HEK293 (cell line): ENCODE results near the gene HK3.
A peak's percentile ranks its signal among the peaks of the same experiment; 100 is the strongest.

Source experiments
- CTCF ChIA-PET: fragments of 350-600 bp; formaldehyde crosslinking; extraction: SDS; loops from one replicate; lab custom pipeline; 2021; ENCODE audit warnings: antibody characterized with exemption; lab: Yijun Ruan, JAX
- POLR2A ChIA-PET: fragments of 300-600 bp; formaldehyde crosslinking; extraction: SDS; loops from one replicate; lab custom pipeline; 2020; ENCODE audit warnings: antibody characterized with exemption, inconsistent platforms; lab: Yijun Ruan, JAX
- H3K27ac ChIP-seq: fragments of 200-500 bp; sonication (Bioruptor generic); 2 replicates; pipeline ENCODE4 v1.5.1; 2014; ENCODE audit warnings: low read depth, low read length, control low read depth, inconsistent platforms; ENCODE audit errors: extremely low read depth
- H3K36me3 ChIP-seq, 2 experiments: fragments of 200-500 bp in 1 of 2; sonication (Bioruptor generic) in 1 of 2; 1 replicate in 1 of 2; 2 replicates in 1 of 2; pipeline ENCODE4 v1.5.1; 2014 to 2017; ENCODE audit warnings: inconsistent platforms in 2 of 2, low read length in 2 of 2; ENCODE audit not compliant: control insufficient read depth in 2 of 2, insufficient read depth in 1 of 2
- H3K4me1 ChIP-seq: fragments of 200-500 bp; sonication (Bioruptor generic); 2 replicates; pipeline ENCODE4 v1.5.1; 2014; ENCODE audit warnings: mild to moderate bottlenecking, low read length, inconsistent platforms; ENCODE audit not compliant: control insufficient read depth, insufficient read depth
- H3K4me3 ChIP-seq: 2 replicates; pipeline ENCODE4 v1.5.1; 2011; ENCODE audit warnings: low read depth, mild to moderate bottlenecking, control low read depth, low read length, moderate library complexity
- H3K9me3 ChIP-seq: fragments of 200-500 bp; sonication (Bioruptor generic); 2 replicates; pipeline ENCODE4 v1.5.1; 2014; ENCODE audit warnings: low read depth, low read length, inconsistent platforms; ENCODE audit not compliant: control insufficient read depth, insufficient read depth
- GLI2 ChIP-seq: fragments of 450-650 bp; formaldehyde crosslinking; IDR thresholded peaks from 2 replicates; pipeline ENCODE4; 2017; ENCODE audit warnings: missing biosample characterization, missing genetic modification characterization, low read depth, borderline replicate concordance
- GLI4 ChIP-seq: fragments of 450-650 bp; formaldehyde crosslinking; IDR thresholded peaks from 2 replicates; pipeline ENCODE4 v1.5.1; 2016; ENCODE audit warnings: missing biosample characterization, missing genetic modification characterization
- KLF9 ChIP-seq: fragments of 450-650 bp; formaldehyde crosslinking; IDR thresholded peaks from 2 replicates; pipeline ENCODE4 v1.5.1; 2016; ENCODE audit warnings: missing biosample characterization, missing genetic modification characterization, low read depth
- SETDB1 ChIP-seq: IDR thresholded peaks from one replicate; pipeline ENCODE4 v1.6.1; 2017; ENCODE audit warnings: mild to moderate bottlenecking, low read length, moderate library complexity, mixed read lengths; ENCODE audit not compliant: insufficient read length
- TCF7L2 ChIP-seq: IDR thresholded peaks from 2 replicates; pipeline ENCODE4 v1.6.1; 2011; ENCODE audit warnings: low read depth, mild to moderate bottlenecking, inconsistent platforms, low read length, moderate library complexity, borderline replicate concordance
- ZBTB1 ChIP-seq: fragments of 450-650 bp; formaldehyde crosslinking; IDR thresholded peaks from 2 replicates; pipeline ENCODE4 v1.5.1; 2016; ENCODE audit warnings: missing biosample characterization, missing genetic modification characterization
- ZBTB26 ChIP-seq: fragments of 450-650 bp; formaldehyde crosslinking; optimal IDR thresholded peaks from 2 replicates; pipeline ENCODE3; 2016; ENCODE audit warnings: missing biosample characterization, mild to moderate bottlenecking, missing genetic modification characterization
- ZFHX2 ChIP-seq: fragments of 450-650 bp; formaldehyde crosslinking; conservative IDR thresholded peaks from 2 replicates; pipeline ENCODE4 v1.5.1; 2016; ENCODE audit warnings: missing biosample characterization, missing genetic modification characterization
- ZFP69B ChIP-seq: fragments of 450-650 bp; formaldehyde crosslinking; IDR thresholded peaks from 2 replicates; pipeline ENCODE4 v1.5.1; 2016; ENCODE audit warnings: missing biosample characterization, missing genetic modification characterization
- ZNF18 ChIP-seq: fragments of 450-650 bp; formaldehyde crosslinking; IDR thresholded peaks from 2 replicates; pipeline ENCODE4 v1.5.1; 2016; ENCODE audit warnings: missing biosample characterization, missing genetic modification characterization
- ZNF211 ChIP-seq: fragments of 450-650 bp; formaldehyde crosslinking; IDR thresholded peaks from 2 replicates; pipeline ENCODE4 v1.5.1; 2016; ENCODE audit warnings: low read depth, missing biosample characterization, missing genetic modification characterization
- ZNF335 ChIP-seq: fragments of 450-650 bp; formaldehyde crosslinking; conservative IDR thresholded peaks from 2 replicates; pipeline ENCODE4 v1.5.1; 2016; ENCODE audit warnings: missing biosample characterization, missing genetic modification characterization
- ZNF416 ChIP-seq: fragments of 450-650 bp; formaldehyde crosslinking; IDR thresholded peaks from 2 replicates; pipeline ENCODE4 v1.5.1; 2016; ENCODE audit warnings: missing biosample characterization, missing genetic modification characterization
- ZNF433 ChIP-seq: fragments of 450-650 bp; formaldehyde crosslinking; IDR thresholded peaks from 2 replicates; pipeline ENCODE4 v1.5.1; 2016; ENCODE audit warnings: missing biosample characterization, missing genetic modification characterization, low read depth
- ZNF473 ChIP-seq: fragments of 450-650 bp; formaldehyde crosslinking; IDR thresholded peaks from 2 replicates; pipeline ENCODE4 v1.5.1; 2017; ENCODE audit warnings: missing biosample characterization, missing genetic modification characterization
- ZNF544 ChIP-seq: fragments of 450-650 bp; formaldehyde crosslinking; IDR thresholded peaks from 2 replicates; pipeline ENCODE4 v1.5.0; 2017; ENCODE audit warnings: missing biosample characterization, missing genetic modification characterization
- ZNF549 ChIP-seq: fragments of 450-650 bp; IDR thresholded peaks from 2 replicates; pipeline ENCODE4 v1.5.1; 2018; ENCODE audit warnings: missing biosample characterization, missing genetic modification characterization, mild to moderate bottlenecking, inconsistent platforms, moderate library complexity
- ZNF768 ChIP-seq: fragments of 450-650 bp; formaldehyde crosslinking; IDR thresholded peaks from 2 replicates; pipeline ENCODE4 v1.5.1; 2018; ENCODE audit warnings: missing biosample characterization, mild to moderate bottlenecking, missing genetic modification characterization
- ZSCAN4 ChIP-seq: fragments of 450-650 bp; formaldehyde crosslinking; IDR thresholded peaks from 2 replicates; pipeline ENCODE4 v1.5.1; 2017; ENCODE audit warnings: missing biosample characterization, missing genetic modification characterization

The HK3 gene

GRCh38 chr5:176851871-176852658 is 47.1 kb downstream of the HK3 start:
- ChIA-PET POLR2A (interaction anchor here (0.5 kb wide), 1 partner anchor 16 kb away, joined by 3 read pairs; no protein-coding TSS in a partner anchor), CTCF (interaction anchor here (0.6 to 2.0 kb wide), 3 partner anchors 39 to 602 kb away, joined by 3 to 4 read pairs (median 3); no protein-coding TSS in a partner anchor)
- no peak overlapping the region for H3K4me3 ChIP-seq
- H3K36me3 ChIP-seq: no peaks in the 10 kb centered on the region
- H3K4me1 ChIP-seq: no peaks in the 10 kb centered on the region
- H3K9me3 ChIP-seq: no peaks in the 10 kb centered on the region
- TF ChIP-seq ZNF211 (tag by site-specific recombination): no peak
- peak; percentile 70; the same call in 1 of the 2 replicates for TF ChIP-seq ZSCAN4 (tag by site-specific recombination)
- no peak for TF ChIP-seq ZNF768 (tag by site-specific recombination)
- no peak for TF ChIP-seq ZNF473 (tag by site-specific recombination)
- TF ChIP-seq ZBTB26 (tag by site-specific recombination): peak; percentile 3
- TF ChIP-seq ZNF335 (tag by site-specific recombination): peak; percentile 42; the same call in 1 of the 2 replicates
- no peak for TF ChIP-seq ZNF433 (tag by site-specific recombination)
- no peak for TF ChIP-seq ZNF18 (tag by site-specific recombination)
- H3K27ac ChIP-seq: no peak overlapping the region

- H3K27ac ChIP-seq: no peak overlapping the region
- CTCF ChIA-PET: interaction anchor here (2.0 kb wide), 1 partner anchor 191 kb away, joined by 4 read pairs; no protein-coding TSS in a partner anchor
- H3K36me3 ChIP-seq: no peaks in the 10 kb centered on the region
- POLR2A ChIA-PET: no interaction called here
- no peak overlapping the region for H3K4me3 ChIP-seq
- H3K9me3 ChIP-seq: no peaks in the 10 kb centered on the region
- no peaks in the 10 kb centered on the region for H3K4me1 ChIP-seq
- no peak for TF ChIP-seq ZBTB1 (tag by site-specific recombination)
- 0 out of 2 replicates have a peak, but pooled peaks have one; percentile 3 for TF ChIP-seq ZFHX2
- no peak for TF ChIP-seq GLI4 (tag by site-specific recombination)
Measured at GRCh38 chr5:176851380-176851779, 47.8 kb downstream of the HK3 start.

- POLR2A ChIA-PET: no interaction called here
- H3K36me3 ChIP-seq: no peaks in the 10 kb centered on the region
- CTCF ChIA-PET: interaction anchor here (2.0 kb wide), 1 partner anchor 190 kb away, joined by 4 read pairs; no protein-coding TSS in a partner anchor
- H3K4me3 ChIP-seq: no peak overlapping the region
- no peaks in the 10 kb centered on the region for H3K4me1 ChIP-seq
- no peak overlapping the region for H3K27ac ChIP-seq
- H3K9me3 ChIP-seq: no peaks in the 10 kb centered on the region
- TF ChIP-seq KLF9 (tag by site-specific recombination) (no peak), TCF7L2 (no peak), ZNF416 (tag by site-specific recombination) (no peak), ZNF544 (tag by site-specific recombination) (no peak), ZFP69B (tag by site-specific recombination) (no peak), GLI2 (tag by site-specific recombination) (no peak), SETDB1 (no peak), ZNF18 (tag by site-specific recombination) (no peak), ZNF549 (tag by site-specific recombination) (no peak)
Measured at GRCh38 chr5:176850371-176851245, 48.5 kb downstream of the HK3 start.
